ENCODE results near the gene LMAN1. TPM values are rescaled to one million over a fixed set of nuclear protein-coding genes. Genes with fewer than 3 reads are reported as not detected.

Gene LMAN1
- total RNA-seq, 1 experiment from 2014 or later, result 65.7 TPM

- no peak for DNase-seq
- H3K36me3 ChIP-seq (replicated peaks; ENCODE audit: control insufficient read depth, insufficient read depth, low read length), result no peaks in the 10 kb centered on the region
- H3K4me3 ChIP-seq (ENCODE audit: insufficient read depth, low read depth, low read length), result no peak overlapping the region
- H3K27me3 ChIP-seq (ENCODE audit: control insufficient read depth, insufficient read depth, low read length), result peaks cover 10% of the 10 kb centered on the region; the same call in 1 of the 2 replicates
Measured at GRCh38 chr18:59303006-59303405, 56.1 kb downstream of the LMAN1 start.

GRCh38 chr18:59301929-59302328 lies 57.1 kb downstream of the LMAN1 start:
- peaks cover 7% of the 10 kb centered on the region; the same call in 1 of the 2 replicates for H3K27me3 ChIP-seq (ENCODE audit: control insufficient read depth, insufficient read depth, low read length)
- no peaks in the 10 kb centered on the region for H3K36me3 ChIP-seq (replicated peaks; ENCODE audit: control insufficient read depth, insufficient read depth, low read length)
- no peak for DNase-seq
- no peak overlapping the region for H3K4me3 ChIP-seq (ENCODE audit: insufficient read depth, low read depth, low read length)

- H3K27me3 ChIP-seq (ENCODE audit: control insufficient read depth, insufficient read depth, low read length), result peaks cover 7% of the 10 kb centered on the region; the same call in 1 of the 2 replicates
- no peak overlapping the region for H3K4me3 ChIP-seq (ENCODE audit: insufficient read depth, low read depth, low read length)
- DNase-seq, result no peak
- no peaks in the 10 kb centered on the region for H3K36me3 ChIP-seq (replicated peaks; ENCODE audit: control insufficient read depth, insufficient read depth, low read length)
Measured at GRCh38 chr18:59300676-59301285, 58.3 kb downstream of the LMAN1 start.

GRCh38 chr18:59298871-59299270 lies 60.2 kb downstream of the LMAN1 start:
- DNase-seq, result no peak
- H3K36me3 ChIP-seq (replicated peaks; ENCODE audit: control insufficient read depth, insufficient read depth, low read length), result no peaks in the 10 kb centered on the region
- no peak overlapping the region for H3K4me3 ChIP-seq (ENCODE audit: insufficient read depth, low read depth, low read length)
- peaks cover 5% of the 10 kb centered on the region; the same call in 1 of the 2 replicates for H3K27me3 ChIP-seq (ENCODE audit: control insufficient read depth, insufficient read depth, low read length)

GRCh38 chr18:59293317-59293716 lies 65.7 kb downstream of the LMAN1 start:
- no peaks in the 10 kb centered on the region for H3K36me3 ChIP-seq (replicated peaks; ENCODE audit: control insufficient read depth, insufficient read depth, low read length)
- no peak for DNase-seq
- peaks cover 8% of the 10 kb centered on the region; the same call in 1 of the 2 replicates for H3K27me3 ChIP-seq (ENCODE audit: control insufficient read depth, insufficient read depth, low read length)
- no peak overlapping the region for H3K4me3 ChIP-seq (ENCODE audit: insufficient read depth, low read depth, low read length)

GRCh38 chr18:59286341-59286740 lies 72.7 kb downstream of the LMAN1 start:
- Histone ChIP-seq H3K27me3 (ENCODE audit: control insufficient read depth, insufficient read depth, low read length) (peaks cover 52% of the 10 kb centered on the region; the same call in 1 of the 2 replicates), H3K4me3 (ENCODE audit: insufficient read depth, low read depth, low read length) (no peak overlapping the region), H3K36me3 (replicated peaks; ENCODE audit: control insufficient read depth, insufficient read depth, low read length) (no peaks in the 10 kb centered on the region)
- DNase-seq, result no peak

GRCh38 chr18:59282341-59282740 lies 76.7 kb downstream of the LMAN1 start:
- Histone ChIP-seq H3K4me3 (ENCODE audit: insufficient read depth, low read depth, low read length) (no peak overlapping the region), H3K27me3 (ENCODE audit: control insufficient read depth, insufficient read depth, low read length) (peaks cover 86% of the 10 kb centered on the region), H3K36me3 (replicated peaks; ENCODE audit: control insufficient read depth, insufficient read depth, low read length) (no peaks in the 10 kb centered on the region)
- no peak for DNase-seq

GRCh38 chr18:59279722-59280121 lies 79.3 kb downstream of the LMAN1 start:
- Histone ChIP-seq H3K27me3 (ENCODE audit: control insufficient read depth, insufficient read depth, low read length) (peaks cover 87% of the 10 kb centered on the region), H3K4me3 (ENCODE audit: insufficient read depth, low read depth, low read length) (no peak overlapping the region), H3K36me3 (replicated peaks; ENCODE audit: control insufficient read depth, insufficient read depth, low read length) (no peaks in the 10 kb centered on the region)
- no peak for DNase-seq

- no peak for DNase-seq
- H3K27me3 ChIP-seq (ENCODE audit: control insufficient read depth, insufficient read depth, low read length), result peaks cover 90% of the 10 kb centered on the region
- H3K4me3 ChIP-seq (ENCODE audit: insufficient read depth, low read depth, low read length), result no peak overlapping the region
- no peaks in the 10 kb centered on the region for H3K36me3 ChIP-seq (replicated peaks; ENCODE audit: control insufficient read depth, insufficient read depth, low read length)
Measured at GRCh38 chr18:59279193-59279592, 79.9 kb downstream of the LMAN1 start.

GRCh38 chr18:59278793-59279192 lies 80.3 kb downstream of the LMAN1 start:
- no peaks in the 10 kb centered on the region for H3K36me3 ChIP-seq (replicated peaks; ENCODE audit: control insufficient read depth, insufficient read depth, low read length)
- H3K4me3 ChIP-seq (ENCODE audit: insufficient read depth, low read depth, low read length), result no peak overlapping the region
- peaks cover 92% of the 10 kb centered on the region for H3K27me3 ChIP-seq (ENCODE audit: control insufficient read depth, insufficient read depth, low read length)
- DNase-seq, result no peak

Other genes starting within 250 kb of the LMAN1 start
- gene SEC11C, start 219.4 kb downstream of the LMAN1 start, total RNA-seq (2014; rRNA removed; shearing (Covaris generic)), result 17.4 and 26.9 TPM in 2 replicates
- 0.42 TPM in 1 of 2 replicates, not detected in the other for gene GRP, start 139.1 kb downstream of the LMAN1 start, total RNA-seq (2014; rRNA removed; shearing (Covaris generic))
- gene RAX, start 85.8 kb downstream of the LMAN1 start, total RNA-seq (2014; rRNA removed; shearing (Covaris generic)), result not detected in 2 replicates
- gene CPLX4, start 40.6 kb downstream of the LMAN1 start, total RNA-seq (2014; rRNA removed; shearing (Covaris generic)), result not detected in 2 replicates